Skeletal muscle satellite cell (primary cell): ENCODE results near the gene PASK. TPM values are rescaled to one million over a fixed set of nuclear protein-coding genes. Genes with fewer than 3 reads are reported as not detected.

Experiments
- H3K27me3 ChIP-seq: 2 replicates; pipeline ENCODE4 v1.7.0; 2013; ENCODE audit warnings: low read length; ENCODE audit not compliant: control insufficient read depth, insufficient read depth
- H3K36me3 ChIP-seq: 2 replicates; pipeline ENCODE4 v1.7.0; 2013; ENCODE audit warnings: mild to moderate bottlenecking, control low read depth, low read length; ENCODE audit not compliant: insufficient read depth
- H3K4me1 ChIP-seq: 2 replicates; pipeline ENCODE4 v1.7.0; 2013; ENCODE audit warnings: low read length; ENCODE audit not compliant: control insufficient read depth, insufficient read depth
- H3K4me2 ChIP-seq: 2 replicates; pipeline ENCODE4 v1.7.0; 2013; ENCODE audit warnings: mild to moderate bottlenecking, low read length
- H3K4me3 ChIP-seq: 2 replicates; pipeline ENCODE4 v1.7.0; 2013; ENCODE audit warnings: low read length
- H3K9ac ChIP-seq: 2 replicates; pipeline ENCODE4 v1.7.0; 2013; ENCODE audit warnings: mild to moderate bottlenecking, low read depth, low read length, moderate library complexity
- H3K9me3 ChIP-seq: replicated peaks from 2 replicates; pipeline ENCODE4 v1.7.0; 2013; ENCODE audit warnings: mild to moderate bottlenecking, control low read depth, low read length
- small RNA-seq: library from RNA; depleted of rRNA; stranded (forward); fragments of <200 nt; gene quantifications from one replicate; pipeline ENCODE3, GENCODE V24; 2012

Gene PASK

DNA sequence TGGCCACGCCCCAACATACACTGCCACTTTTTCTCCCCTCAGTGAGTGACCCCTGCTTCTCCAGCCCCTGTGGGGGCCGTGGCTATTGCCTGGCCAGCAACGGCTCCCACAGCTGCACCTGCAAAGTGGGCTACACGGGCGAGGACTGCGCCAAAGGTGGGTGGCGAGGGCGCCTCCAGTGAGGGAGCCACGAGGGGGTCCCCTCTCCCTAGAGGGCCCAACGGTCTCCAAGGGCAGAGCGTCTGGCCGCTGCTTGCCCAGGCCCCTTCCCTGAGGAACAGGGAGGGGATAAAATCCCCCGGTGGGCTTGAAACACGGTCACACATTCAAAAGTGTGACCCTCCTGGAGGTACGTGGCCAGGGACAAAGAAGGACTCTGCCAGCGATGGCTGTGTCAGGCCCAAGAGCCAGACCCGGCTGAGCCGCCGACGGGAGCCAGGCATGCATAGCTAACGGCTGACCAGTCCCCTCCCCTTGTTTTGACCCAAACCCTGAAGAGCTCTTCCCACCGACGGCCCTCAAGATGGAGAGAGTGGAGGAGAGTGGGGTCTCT is 84.4 kb downstream of the PASK start:
- H3K4me3 ChIP-seq = no peak overlapping the region
- no peaks in the 10 kb centered on the region for H3K27me3 ChIP-seq
- no peak overlapping the region for H3K4me2 ChIP-seq
- no peaks in the 10 kb centered on the region for H3K4me1 ChIP-seq
- peaks cover 9% of the 10 kb centered on the region for H3K36me3 ChIP-seq
- H3K9ac ChIP-seq = no peak overlapping the region
- no peaks in the 10 kb centered on the region for H3K9me3 ChIP-seq

GRCh38 chr2:241064008-241064801 is 85.1 kb downstream of the PASK start:
- H3K27me3 ChIP-seq = no peaks in the 10 kb centered on the region
- H3K9me3 ChIP-seq = no peaks in the 10 kb centered on the region
- no peaks in the 10 kb centered on the region for H3K4me1 ChIP-seq
- no peak overlapping the region for H3K4me3 ChIP-seq
- no peak overlapping the region for H3K4me2 ChIP-seq
- no peak overlapping the region for H3K9ac ChIP-seq
- peaks cover 3% of the 10 kb centered on the region for H3K36me3 ChIP-seq

GRCh38 chr2:241063587-241063986 is 85.7 kb downstream of the PASK start:
- no peak overlapping the region for H3K4me3 ChIP-seq
- no peaks in the 10 kb centered on the region for H3K36me3 ChIP-seq
- H3K4me1 ChIP-seq = no peaks in the 10 kb centered on the region
- H3K27me3 ChIP-seq = no peaks in the 10 kb centered on the region
- no peaks in the 10 kb centered on the region for H3K9me3 ChIP-seq
- no peak overlapping the region for H3K4me2 ChIP-seq
- H3K9ac ChIP-seq = no peak overlapping the region

DNA sequence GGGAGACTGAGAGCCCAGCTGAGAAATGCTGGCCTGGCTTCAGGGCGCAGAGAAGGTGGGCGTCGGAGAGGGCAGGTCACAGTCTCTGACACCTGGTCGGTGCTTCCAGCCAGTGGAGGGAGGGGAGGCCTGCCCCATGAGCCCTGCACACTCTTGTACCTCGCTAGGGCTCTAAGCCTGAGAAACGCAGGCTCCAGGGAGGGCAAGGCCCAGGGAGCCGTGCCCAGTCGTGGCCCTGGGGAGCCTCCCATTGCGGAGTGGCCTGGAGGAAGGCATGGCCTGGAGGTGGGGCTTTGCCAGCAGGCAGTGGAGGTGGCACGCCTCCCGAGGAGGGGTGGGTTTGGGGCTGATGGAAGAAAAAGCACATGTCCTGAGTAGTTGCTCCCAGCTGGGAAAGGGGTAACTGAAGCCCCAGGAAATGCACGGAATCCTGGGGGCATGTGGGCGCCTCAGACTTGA is 86.2 kb downstream of the PASK start:
- Histone ChIP-seq H3K4me1 (no peaks in the 10 kb centered on the region), H3K4me2 (no peak overlapping the region), H3K9ac (no peak overlapping the region), H3K9me3 (no peaks in the 10 kb centered on the region), H3K36me3 (no peaks in the 10 kb centered on the region), H3K4me3 (no peak overlapping the region), H3K27me3 (no peaks in the 10 kb centered on the region)

DNA sequence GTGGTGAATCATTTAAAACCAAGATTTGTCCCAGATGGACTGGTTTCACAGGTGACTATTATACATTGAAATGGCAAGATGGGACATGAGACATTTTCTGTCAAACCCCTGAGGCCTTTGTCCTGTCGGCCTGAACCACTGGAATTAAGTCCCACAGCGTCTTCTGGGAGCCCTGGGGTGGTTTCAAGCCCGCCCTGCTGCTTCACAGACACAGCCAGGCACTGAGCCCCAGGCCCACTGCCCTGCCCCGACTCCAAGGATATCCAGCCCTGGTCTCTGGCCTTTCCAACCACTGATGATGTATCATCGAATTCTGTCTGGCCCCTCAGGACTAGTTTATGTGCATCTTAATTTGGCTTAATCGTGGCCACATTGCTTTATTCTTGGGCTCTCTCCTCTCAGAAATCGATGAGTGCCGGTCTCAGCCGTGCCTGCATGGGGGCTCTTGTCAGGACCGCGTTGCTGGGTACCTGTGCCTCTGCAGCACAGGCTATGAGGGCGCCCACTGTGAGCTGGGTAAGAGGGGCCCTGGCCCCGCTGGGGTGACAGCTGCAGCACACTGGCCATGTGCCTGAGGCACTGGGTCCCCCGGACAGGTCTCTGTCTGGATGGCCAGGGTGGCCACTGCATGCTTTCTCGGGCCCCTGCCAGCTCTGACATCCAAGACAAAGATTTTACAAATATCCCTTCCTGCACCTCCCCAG is 86.7 kb downstream of the PASK start:
- H3K36me3 ChIP-seq = no peaks in the 10 kb centered on the region
- no peaks in the 10 kb centered on the region for H3K27me3 ChIP-seq
- H3K4me1 ChIP-seq = no peaks in the 10 kb centered on the region
- no peak overlapping the region for H3K4me3 ChIP-seq
- H3K9ac ChIP-seq = no peak overlapping the region
- H3K9me3 ChIP-seq = no peaks in the 10 kb centered on the region
- no peak overlapping the region for H3K4me2 ChIP-seq

- Histone ChIP-seq H3K4me2 (no peak overlapping the region), H3K27me3 (no peaks in the 10 kb centered on the region), H3K36me3 (no peaks in the 10 kb centered on the region), H3K4me1 (no peaks in the 10 kb centered on the region), H3K9me3 (no peaks in the 10 kb centered on the region), H3K9ac (no peak overlapping the region), H3K4me3 (no peak overlapping the region)
Measured at GRCh38 chr2:241061275-241061674, 88.0 kb downstream of the PASK start.

Small RNAs within 50 kb of the gene (small RNA-seq; reads per million reads assigned to genes)
- not detected for gene AC005237.2
